HG03025 (cell line): ENCODE data around the gene KCNA3.
"Not testable (repeated sequence)": the region's sequence is repeated elsewhere in the genome, so short reads cannot be mapped to it uniquely, and the experiment has no call there.

ENCODE experiments used
- ATAC-seq: cut with Tn5 transposase; IDR thresholded peaks from one replicate; pipeline ENCODE4 v1.9.1; 2021; ENCODE audit warnings: mild to moderate bottlenecking, moderate library complexity; ENCODE audit not compliant: unreplicated experiment, low FRiP score

KCNA3 gene

GRCh38 chr1:110680036-110680735 lies 5.4 kb upstream of the KCNA3 start:
- no peak for ATAC-seq

GRCh38 chr1:110677526-110677925 lies 2.8 kb upstream of the KCNA3 start:
- no peak for ATAC-seq

- no peak for ATAC-seq
These were observed 2.2 kb upstream of the KCNA3 start for GRCh38 chr1:110676970-110677369.

- ATAC-seq = no peak
These were observed 486 bp upstream of the KCNA3 start for GRCh38 chr1:110675060-110675791.

- no peak for ATAC-seq
These were observed 869 bp downstream of the KCNA3 start for GRCh38 chr1:110673805-110674336.

- ATAC-seq = no peak
These were observed 1.5 kb downstream of the KCNA3 start for GRCh38 chr1:110673197-110673701.

- ATAC-seq = peak; percentile 33
These were observed 2.0 kb downstream of the KCNA3 start for GRCh38 chr1:110672753-110673108.

GRCh38 chr1:110672001-110672752 lies 2.6 kb downstream of the KCNA3 start:
- ATAC-seq = no peak

GRCh38 chr1:110671361-110671760 lies 3.4 kb downstream of the KCNA3 start:
- no peak for ATAC-seq

- no peak for ATAC-seq
These were observed 6.2 kb downstream of the KCNA3 start for GRCh38 chr1:110668549-110668948.

- ATAC-seq = no peak
These were observed 7.0 kb downstream of the KCNA3 start for GRCh38 chr1:110667776-110668175.

GRCh38 chr1:110663241-110663640 lies 11.5 kb downstream of the KCNA3 start:
- ATAC-seq = no peak

- ATAC-seq = not testable (repeated sequence)
These were observed 15.2 kb downstream of the KCNA3 start for GRCh38 chr1:110659559-110659958.

- ATAC-seq = no peak
These were observed 17.4 kb downstream of the KCNA3 start for GRCh38 chr1:110657351-110657750.

- ATAC-seq = no peak
These were observed 24.1 kb downstream of the KCNA3 start for GRCh38 chr1:110650609-110651008.

GRCh38 chr1:110648417-110648816 lies 26.3 kb downstream of the KCNA3 start:
- ATAC-seq = no peak

- no peak for ATAC-seq
These were observed 27.4 kb downstream of the KCNA3 start for GRCh38 chr1:110647254-110647891.

GRCh38 chr1:110645821-110646735 lies 28.7 kb downstream of the KCNA3 start:
- no peak for ATAC-seq

- ATAC-seq = no peak
These were observed 29.5 kb downstream of the KCNA3 start for GRCh38 chr1:110645211-110645610.
